Cardiac muscle cell (in vitro differentiated cells and primary cell): ENCODE results near the gene CENPN. TPM values are rescaled to one million over a fixed set of nuclear protein-coding genes. Genes with fewer than 3 reads are reported as not detected.

Experiments used
- DNase-seq, 2 donors: peaks; one replicate each; pipeline versions ENCODE4 v3.0.0 to v3.0.0-alpha.2; 2010 to 2017; ENCODE audit warnings: low read depth in 1 of 2, low spot score in 1 of 2
- H3K27ac ChIP-seq: fragments of 200-600 bp; sonication (generic); 2 replicates; pipeline ENCODE4 v1.5.1; 2016
- H3K27me3 ChIP-seq: fragments of 200-600 bp; sonication (generic); 2 replicates; pipeline ENCODE4 v1.6.0; 2016; ENCODE audit warnings: control low read depth
- H3K36me3 ChIP-seq: fragments of 200-600 bp; sonication (generic); 2 replicates; pipeline ENCODE4 v1.5.1; 2016; ENCODE audit warnings: control low read depth
- H3K4me1 ChIP-seq: fragments of 200-600 bp; sonication (generic); 2 replicates; pipeline ENCODE4 v1.8.1; 2017; ENCODE audit warnings: low read depth, mild to moderate bottlenecking, mixed run types
- H3K4me3 ChIP-seq: fragments of 200-600 bp; sonication (generic); 2 replicates; pipeline ENCODE4 v1.5.1; 2016; ENCODE audit warnings: mild to moderate bottlenecking
- H3K9me3 ChIP-seq: fragments of 200-600 bp; sonication (generic); 2 replicates; pipeline ENCODE4 v1.5.1; 2017; ENCODE audit warnings: low read depth, mild to moderate bottlenecking, control low read depth
- polyA plus RNA-seq: library from polyadenylated mRNA; unstranded; fragments of >200 nt; fragmentation: Nextera tagmentation; extraction: Ambion mirVana; gene quantifications from 2 replicates; pipeline ENCODE4 v1.2.1, GENCODE V29; 2016
- total RNA-seq: library from RNA; depleted of rRNA; stranded (reverse); fragments of >200 nt; gene quantifications from 2 replicates; pipeline ENCODE4 v1.2.3, GENCODE V29; 2016
- TF ChIP-seq, protein P1 (sequence below): IDR thresholded peaks from 2 replicates; pipeline ENCODE4 v1.5.1; 2012; ENCODE audit warnings: low read depth, mild to moderate bottlenecking, low read length

CENPN gene
- total and polyA plus RNA-seq, 2 experiments from 2014 or later, result 16.3 to 22.1 TPM

DNA sequence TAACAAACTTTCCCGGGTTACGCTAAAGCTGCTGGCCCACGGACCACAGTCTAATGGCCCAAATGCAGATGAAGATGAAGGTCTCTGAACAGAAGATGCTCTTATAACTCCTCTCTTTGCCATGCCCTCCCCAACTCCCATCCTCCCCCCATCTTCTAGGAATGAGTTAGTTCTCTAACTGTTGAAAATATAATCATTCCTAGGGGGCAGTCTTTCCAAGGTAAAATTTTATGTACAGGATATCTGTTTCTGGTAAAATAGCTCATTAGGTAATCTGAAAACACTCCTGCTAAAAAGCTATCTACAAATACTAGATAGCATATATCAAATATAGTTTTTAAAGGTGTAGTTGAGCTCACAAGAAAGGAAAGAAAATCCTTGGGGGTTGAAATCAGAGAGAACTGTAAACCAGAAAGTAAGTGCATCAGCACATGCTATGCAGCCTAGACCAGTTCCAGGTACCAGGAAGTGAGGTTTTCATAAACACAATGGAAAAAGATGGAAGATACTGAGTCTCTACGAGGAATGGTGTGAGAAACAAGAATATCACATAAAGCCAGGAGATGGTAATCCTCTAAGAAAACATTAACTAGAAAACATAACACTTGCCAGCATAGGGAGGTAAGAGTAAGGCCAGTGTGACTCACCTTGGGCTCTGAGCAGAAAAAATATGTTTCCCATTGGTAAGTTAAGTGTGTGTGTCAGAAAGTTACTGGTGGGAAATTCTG, 38.5 kb upstream of the CENPN start:
- H3K27me3 ChIP-seq, result no peaks in the 10 kb centered on the region
- H3K36me3 ChIP-seq, result no peaks in the 10 kb centered on the region
- no peak overlapping the region for H3K27ac ChIP-seq
- no peaks in the 10 kb centered on the region for H3K4me1 ChIP-seq
- no peaks in the 10 kb centered on the region for H3K9me3 ChIP-seq
- no peak for DNase-seq
- no peak overlapping the region for H3K4me3 ChIP-seq
- TF ChIP-seq, protein P1, sequence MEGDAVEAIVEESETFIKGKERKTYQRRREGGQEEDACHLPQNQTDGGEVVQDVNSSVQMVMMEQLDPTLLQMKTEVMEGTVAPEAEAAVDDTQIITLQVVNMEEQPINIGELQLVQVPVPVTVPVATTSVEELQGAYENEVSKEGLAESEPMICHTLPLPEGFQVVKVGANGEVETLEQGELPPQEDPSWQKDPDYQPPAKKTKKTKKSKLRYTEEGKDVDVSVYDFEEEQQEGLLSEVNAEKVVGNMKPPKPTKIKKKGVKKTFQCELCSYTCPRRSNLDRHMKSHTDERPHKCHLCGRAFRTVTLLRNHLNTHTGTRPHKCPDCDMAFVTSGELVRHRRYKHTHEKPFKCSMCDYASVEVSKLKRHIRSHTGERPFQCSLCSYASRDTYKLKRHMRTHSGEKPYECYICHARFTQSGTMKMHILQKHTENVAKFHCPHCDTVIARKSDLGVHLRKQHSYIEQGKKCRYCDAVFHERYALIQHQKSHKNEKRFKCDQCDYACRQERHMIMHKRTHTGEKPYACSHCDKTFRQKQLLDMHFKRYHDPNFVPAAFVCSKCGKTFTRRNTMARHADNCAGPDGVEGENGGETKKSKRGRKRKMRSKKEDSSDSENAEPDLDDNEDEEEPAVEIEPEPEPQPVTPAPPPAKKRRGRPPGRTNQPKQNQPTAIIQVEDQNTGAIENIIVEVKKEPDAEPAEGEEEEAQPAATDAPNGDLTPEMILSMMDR, result no peak

DNA sequence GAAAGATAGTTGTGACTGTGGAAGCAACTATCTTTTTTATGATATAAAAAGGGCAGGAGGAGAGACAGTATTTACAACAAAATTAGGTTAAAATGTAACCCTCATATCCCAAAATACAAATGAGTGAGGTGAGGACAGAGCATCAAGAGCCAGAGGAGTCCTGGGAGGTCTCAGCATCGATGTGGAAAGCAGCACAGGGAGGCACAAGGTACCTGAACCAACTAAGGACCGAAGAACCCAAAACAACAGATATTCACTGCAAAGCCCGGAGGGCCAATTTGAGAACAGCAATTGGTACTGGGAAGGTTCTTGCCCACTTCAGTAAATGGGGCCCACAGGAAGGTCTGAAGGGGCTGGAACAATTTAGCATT, 37.9 kb upstream of the CENPN start:
- H3K27ac ChIP-seq, result no peak overlapping the region
- no peak for DNase-seq
- no peaks in the 10 kb centered on the region for H3K27me3 ChIP-seq
- TF ChIP-seq, protein P1, result no peak
- H3K4me1 ChIP-seq, result no peaks in the 10 kb centered on the region
- no peaks in the 10 kb centered on the region for H3K36me3 ChIP-seq
- no peaks in the 10 kb centered on the region for H3K9me3 ChIP-seq
- no peak overlapping the region for H3K4me3 ChIP-seq

DNA sequence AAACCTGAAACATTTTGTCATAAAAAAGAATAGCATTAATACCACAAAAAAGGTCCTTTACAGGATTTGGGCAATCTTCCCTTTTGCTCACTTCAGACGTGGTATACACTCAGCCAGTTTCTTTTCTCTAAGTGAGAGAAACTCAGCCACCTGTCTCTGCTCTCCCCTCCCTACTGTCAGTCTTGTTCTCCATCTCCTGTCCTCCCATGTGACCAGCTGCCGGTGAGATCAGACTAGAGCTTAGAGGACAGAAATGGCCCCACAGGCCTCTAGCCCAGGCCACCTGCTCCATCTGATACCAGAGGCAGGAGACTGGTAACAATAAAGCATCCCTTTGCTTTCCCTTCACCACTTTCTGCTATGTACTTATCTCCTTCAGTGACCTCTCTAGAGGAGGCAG, 35.2 kb upstream of the CENPN start:
- DNase-seq, result no peak
- Histone ChIP-seq H3K4me1 (peaks cover 8% of the 10 kb centered on the region), H3K9me3 (no peaks in the 10 kb centered on the region), H3K4me3 (no peak overlapping the region), H3K27me3 (no peaks in the 10 kb centered on the region), H3K27ac (no peak overlapping the region), H3K36me3 (no peaks in the 10 kb centered on the region)
- TF ChIP-seq, protein P1, result no peak

DNA sequence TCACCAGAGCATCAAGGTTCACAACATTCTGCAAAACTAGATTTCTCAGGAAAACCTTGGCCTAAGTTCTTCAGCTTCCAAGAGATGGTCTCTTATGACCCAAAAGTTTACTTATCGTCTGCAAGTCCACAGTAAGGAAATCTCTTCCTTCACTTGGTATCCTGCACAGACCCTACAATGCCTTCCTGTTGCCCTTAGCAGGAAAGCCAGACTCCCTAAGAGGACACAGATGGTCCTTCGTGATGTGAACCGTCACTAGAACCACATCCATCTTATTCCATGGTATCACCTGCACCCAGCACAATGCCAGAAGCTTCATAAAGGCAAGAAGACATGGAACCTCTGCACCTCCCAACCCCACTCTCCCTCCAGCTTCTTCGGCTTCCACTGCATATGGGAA, 34.4 kb upstream of the CENPN start:
- TF ChIP-seq, protein P1, result no peak
- Histone ChIP-seq H3K27me3 (no peaks in the 10 kb centered on the region), H3K4me1 (peaks cover 8% of the 10 kb centered on the region), H3K9me3 (no peaks in the 10 kb centered on the region), H3K4me3 (no peak overlapping the region), H3K36me3 (no peaks in the 10 kb centered on the region), H3K27ac (no peak overlapping the region)
- no peak for DNase-seq

DNA sequence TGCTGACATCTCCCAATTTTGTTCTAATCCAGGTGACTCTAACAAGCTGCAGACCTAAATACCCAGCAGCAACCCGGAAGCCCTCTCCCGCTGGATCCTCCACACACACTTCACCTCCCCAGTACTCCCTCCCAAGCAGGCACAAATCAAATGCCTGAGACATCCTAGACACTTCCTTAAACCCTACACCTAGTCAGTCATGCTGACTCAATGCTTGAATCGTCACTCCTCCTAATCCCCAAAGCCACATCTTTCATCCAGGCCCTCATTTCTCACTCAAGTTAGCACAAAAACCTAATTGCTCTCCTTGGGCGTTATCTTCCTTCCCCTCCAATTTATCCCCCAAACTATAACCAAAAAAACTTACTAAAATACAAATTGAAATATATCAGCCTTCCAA, 33.0 kb upstream of the CENPN start:
- TF ChIP-seq, protein P1, result no peak
- no peak overlapping the region for H3K27ac ChIP-seq
- H3K27me3 ChIP-seq, result no peaks in the 10 kb centered on the region

More for the DNA sequence above, 33.0 kb upstream of the CENPN start:
- Histone ChIP-seq H3K4me3 (no peak overlapping the region), H3K4me1 (peaks cover 8% of the 10 kb centered on the region), H3K9me3 (no peaks in the 10 kb centered on the region), H3K36me3 (peaks cover 4% of the 10 kb centered on the region)
- DNase-seq, result no peak
